Stimulated activated CD8-positive, alpha-beta memory T cell treated with anti-CD3 and anti-CD28 coated beads, Interleukin-15, amount 100 ng/mL, for 48 hours (primary cell): ENCODE measurements around the gene ZCCHC10.
"Not testable (repeated sequence)": the region's sequence is repeated elsewhere in the genome, so short reads cannot be mapped to it uniquely, and the experiment has no call there.

Experiments used
- DNase-seq, 2 donors: peaks; one replicate each; pipeline ENCODE4 v3.0.0-alpha.2; 2020; ENCODE audit warnings: low read depth in 2 of 2

ZCCHC10 gene

DNA sequence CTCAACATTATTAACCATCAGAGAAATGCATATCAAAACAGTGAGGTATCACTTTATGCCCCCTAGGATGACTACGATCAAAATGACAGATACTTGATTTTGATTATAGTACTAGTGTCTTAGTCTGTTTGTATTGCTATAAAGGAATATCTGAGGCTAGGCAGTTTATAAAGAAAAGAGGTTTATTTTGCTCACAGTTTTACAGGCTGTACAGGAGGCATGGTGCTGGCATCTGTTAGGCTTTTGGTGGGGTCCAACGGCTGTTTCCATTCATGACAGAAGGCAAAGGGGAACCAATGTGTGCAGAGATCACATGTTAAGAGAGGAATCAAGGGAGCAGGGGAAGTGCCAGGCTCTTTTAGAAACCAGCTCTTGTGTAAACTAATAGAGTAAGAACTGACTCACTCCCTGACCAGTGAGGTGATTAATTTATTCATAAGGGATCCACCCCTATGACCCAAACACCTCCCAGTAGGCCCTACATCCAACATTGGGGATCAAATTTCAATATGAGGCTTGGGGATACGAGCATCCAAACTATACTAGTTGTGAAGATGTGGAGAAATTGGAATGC, 46.9 kb downstream of the ZCCHC10 start:
- no peak for DNase-seq

DNA sequence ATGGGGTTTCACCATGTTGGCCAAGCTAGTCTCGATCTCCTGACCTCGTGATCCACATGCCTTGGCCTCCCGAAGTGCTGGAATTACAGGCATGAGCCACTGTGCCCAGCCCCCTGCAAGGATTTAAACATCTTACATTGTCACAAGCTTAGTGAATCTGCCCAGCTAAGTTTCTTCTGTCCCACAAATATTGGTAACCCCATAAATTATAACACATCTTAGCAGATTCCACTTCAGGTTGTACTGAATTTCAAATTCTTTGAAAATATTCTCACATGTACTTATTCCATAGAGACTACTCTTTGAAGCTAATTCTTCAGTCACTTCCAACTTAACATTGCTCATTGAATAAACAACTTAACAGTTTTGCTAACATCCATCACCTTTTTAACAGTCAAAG, 49.5 kb downstream of the ZCCHC10 start:
- DNase-seq = no peak

DNA sequence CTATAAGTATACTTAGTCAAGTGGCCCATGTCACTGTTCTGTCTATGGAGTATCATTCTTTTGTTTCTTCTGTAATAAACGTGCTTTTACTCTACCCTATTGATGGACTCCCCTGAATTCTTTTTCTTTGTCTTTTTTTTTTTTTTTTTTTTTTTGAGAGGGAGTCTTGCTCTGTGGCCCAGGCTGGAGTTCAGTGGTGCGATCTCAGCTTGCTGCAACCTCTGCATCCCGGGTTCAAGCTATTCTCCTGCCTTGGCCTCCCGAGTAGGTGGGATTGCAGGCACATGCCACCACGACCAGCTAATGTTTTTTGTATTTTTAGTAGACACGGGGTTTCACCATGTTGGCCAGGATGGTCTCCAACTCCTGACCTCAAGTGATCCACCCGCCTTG, 53.9 kb downstream of the ZCCHC10 start:
- DNase-seq = not testable (repeated sequence)

DNA sequence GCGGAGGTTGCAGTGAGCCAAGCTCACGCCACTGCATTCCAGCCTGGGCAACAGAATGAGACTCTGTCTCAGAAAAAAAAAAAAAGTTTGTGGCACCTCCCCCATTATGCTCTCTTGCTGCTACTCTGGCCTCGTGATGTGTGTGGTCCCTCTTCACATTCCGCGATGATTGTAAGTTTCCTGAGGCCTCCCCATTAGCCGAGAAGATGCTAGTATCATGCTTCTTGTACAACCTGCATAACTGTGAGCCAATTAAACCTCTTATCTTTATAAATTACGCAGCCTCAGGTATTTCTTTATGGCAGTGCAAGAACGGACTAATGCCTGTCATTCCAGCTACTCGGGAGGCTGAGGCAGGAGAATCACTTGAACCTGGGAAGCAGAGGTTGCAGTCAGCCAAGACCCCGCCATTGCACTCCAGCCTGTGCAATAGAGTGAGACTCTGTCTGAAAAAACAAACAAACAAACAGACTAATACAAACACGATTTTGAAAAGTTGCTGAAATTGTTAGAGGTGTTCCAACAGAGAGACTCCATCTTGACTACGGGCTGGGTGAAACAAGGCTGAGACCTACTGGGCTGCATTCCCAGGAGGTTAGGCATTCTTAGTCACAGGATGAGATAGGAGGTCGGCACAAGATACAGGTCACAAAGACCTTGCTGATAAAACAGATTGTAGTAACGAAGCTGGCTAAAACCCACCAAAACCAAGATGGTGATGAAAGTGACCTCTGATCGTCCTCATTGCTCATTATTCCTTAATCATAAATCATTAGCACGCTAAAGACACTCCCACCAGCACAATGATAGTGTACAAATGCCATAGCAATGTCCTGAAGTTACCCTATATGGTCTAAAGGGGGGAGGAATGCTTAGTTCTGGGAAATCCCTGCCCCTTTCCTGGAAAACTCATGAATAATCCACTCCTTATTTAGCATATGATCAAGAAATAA, 54.6 kb downstream of the ZCCHC10 start:
- DNase-seq = no peak

DNA sequence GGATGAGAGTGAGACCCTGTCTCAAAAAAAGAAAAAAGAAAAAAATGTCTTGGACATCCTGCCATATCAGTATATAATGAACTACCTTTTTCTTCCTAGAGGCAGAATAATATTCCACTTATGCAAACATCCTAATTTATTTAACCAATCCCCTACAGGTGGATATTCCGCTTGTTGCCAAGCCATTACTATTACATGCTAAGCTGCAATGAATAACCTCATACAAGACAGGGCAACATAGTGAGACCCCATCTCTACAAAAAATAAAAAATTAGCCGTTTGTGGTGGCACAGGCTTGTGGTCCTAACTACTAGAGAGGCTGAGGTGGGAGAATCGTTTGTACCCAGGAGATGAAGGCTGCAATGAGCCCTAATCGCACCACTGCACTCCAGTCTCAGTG, 61.2 kb downstream of the ZCCHC10 start:
- no peak for DNase-seq

DNA sequence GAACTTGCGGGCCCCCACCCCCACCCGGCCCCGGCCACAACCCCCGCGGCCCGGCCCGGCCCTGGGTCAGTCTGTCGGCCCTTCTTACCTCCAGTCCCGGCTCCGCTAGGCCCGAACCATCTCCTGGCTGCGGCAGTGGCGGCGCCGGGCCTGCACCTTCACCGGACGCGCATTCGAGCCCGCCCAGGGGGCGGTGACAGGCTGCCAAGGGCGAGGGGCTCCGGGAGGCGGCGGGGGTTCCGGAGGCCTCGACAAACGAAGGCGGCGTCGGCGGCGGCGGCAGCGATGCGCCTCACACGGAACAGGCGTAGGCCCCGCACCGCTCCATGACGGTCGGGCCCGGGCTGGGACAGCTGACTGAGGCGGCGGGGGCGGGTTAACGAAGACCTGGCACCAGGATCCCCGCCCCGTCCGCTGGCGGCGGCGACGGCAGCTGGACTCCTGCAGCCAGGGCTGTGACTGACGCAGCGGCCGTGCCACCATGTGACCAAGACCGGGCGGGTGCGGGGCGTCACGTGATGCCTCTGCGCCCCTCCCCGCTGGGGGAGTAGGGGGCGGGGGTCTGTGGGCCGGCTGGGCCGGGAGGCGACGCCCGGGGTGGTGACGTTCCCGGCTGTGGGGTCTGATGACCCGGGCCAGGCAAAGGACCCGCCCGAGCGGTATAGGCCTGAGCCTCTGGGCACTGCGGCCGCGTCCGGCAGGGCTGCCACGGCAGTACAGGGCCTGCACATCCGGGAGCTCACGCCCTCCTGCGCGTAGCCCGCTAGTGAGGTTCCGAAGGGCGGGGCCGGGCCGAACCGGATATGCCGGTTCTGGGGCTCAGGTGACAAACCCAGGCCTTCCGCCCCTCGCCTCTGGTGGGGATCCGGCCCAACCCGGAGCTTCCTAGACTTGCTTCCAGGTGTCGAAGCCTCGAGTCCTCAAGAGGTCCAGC, 62.9 kb downstream of the ZCCHC10 start, which contains the start of gene AFF4:
Gene AFF4 (minus strand): TSS at position 464 of the 934 bp plus-strand sequence. CDS start 26,445 bp downstream, outside the sequence.
- peak; percentile 87 to 88 for DNase-seq

DNA sequence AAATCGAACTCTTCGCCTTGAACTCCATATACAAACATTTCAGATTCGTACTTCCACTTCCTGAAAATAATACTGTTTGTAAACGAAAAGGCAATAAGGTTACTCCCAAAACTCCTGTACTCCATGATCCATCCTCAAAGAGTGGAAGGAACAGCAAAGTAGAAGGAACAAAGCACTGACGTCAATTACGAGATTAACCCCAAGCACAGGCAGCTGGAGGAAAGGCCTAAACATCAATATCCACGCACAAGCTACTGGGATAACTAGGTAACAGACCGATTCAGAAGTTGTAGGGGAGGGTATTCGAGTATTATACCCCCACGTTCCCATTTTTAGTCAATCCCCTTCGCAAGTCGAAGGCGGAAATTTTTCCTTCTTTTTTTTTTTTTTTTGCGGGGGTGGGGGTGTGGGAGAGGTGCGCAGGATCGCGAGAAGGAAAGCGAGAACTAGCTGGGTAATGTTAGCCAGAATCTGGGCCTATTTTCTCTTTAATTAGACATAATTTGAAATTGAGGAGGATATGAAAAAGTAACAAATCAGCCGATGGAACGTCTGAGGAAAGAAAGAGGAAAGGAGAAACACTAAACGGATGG, 63.8 kb downstream of the ZCCHC10 start:
- DNase-seq = no peak

DNA sequence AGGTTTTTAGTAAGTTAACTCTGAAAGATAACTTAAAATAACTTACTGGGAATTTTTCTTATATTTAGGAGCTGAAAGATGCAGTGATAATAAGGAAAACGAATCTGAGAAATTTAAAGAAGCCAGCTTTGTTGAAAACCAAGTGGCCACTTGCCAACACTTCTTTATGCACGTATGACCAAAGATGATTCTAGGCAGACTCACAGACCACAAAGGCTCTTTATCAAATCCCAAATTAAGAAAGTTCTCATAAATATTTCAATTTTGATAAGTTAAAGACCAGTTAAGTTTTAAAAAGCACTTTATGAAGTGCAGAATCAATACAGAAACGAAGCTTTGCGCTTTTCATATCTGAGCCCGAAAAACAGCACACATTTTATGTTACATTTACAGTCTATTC, 64.5 kb downstream of the ZCCHC10 start:
- no peak for DNase-seq

DNA sequence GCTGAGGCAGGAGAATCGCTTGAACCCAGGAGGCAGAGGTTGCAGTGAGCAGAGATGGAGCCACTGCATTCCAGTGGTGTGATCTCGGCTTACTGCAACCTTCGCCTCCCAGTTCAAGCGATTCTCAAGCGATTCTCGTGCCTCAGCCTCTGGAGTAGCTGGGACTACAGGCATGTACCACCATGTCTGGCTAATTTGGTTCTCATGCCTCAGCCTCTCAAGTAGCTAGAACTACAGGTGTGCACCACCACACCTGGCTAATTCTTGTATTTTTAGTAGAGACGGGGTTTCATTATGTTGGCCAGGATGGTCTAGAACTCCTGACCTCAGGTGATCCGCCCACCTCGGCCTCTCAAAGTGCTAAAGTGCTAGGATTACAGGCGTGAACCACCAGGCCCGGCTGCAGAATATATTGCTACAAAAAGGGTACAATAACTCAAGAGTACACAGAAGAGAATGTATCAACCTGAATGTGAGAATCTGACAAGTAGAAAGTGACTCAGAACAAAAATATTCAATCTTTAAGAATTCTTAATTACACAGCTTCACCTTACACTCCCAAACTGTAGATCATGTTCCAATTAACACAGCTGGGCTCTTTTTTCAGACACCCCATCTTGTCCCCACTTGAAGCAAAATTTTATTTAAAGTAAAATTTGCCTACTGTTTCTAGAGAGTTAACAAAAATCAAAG, 65.1 kb downstream of the ZCCHC10 start:
- DNase-seq = not testable (repeated sequence)

DNA sequence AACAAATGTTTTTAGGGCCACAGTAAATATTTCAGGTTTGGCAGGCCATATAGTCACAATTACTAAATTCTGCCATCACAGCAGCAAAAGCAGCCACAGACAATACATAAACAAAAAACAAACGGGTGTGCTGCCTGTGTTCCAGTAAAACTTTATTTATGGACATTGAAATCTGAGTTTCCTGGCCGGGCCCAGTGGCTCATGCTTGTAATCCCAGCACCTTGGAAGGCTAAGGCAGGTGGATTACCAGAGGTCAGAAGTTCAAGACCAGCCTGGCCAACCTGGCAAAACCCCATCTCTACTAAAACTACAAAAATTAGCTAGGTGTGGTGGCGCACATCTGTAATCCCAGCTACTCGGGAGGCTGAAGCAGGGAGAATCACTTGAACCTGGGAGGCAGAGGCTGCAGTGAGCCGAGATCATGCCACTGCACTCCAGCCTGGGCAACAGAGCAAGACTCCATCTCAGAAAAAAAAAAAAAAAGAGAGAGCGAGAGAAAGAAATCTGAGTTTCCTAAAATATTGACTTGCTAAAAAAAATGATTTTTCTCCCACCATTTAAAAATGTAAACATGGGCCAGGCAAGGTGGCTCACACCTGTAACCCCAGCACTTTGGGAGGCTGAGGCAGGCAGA, 70.1 kb downstream of the ZCCHC10 start:
- DNase-seq = not testable (repeated sequence)

DNA sequence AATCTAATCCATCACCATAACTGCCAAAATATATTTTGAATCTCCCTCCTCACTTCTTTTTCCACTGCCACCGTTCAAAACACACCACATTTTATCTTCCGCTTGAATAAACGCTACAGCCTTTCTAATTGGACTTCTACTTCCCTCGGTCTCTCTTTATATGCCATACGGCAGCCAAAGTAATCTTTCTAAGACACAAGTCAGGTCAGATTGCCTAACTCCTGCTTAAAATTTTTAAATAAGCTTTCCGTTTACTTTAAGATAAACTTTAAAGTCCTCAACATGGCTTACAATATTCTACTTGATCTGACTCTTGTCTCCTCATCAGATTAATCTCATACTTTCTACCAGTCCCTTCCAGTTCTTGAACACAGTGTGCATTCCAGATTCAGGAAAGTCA, 72.6 kb downstream of the ZCCHC10 start:
- DNase-seq = no peak

DNA sequence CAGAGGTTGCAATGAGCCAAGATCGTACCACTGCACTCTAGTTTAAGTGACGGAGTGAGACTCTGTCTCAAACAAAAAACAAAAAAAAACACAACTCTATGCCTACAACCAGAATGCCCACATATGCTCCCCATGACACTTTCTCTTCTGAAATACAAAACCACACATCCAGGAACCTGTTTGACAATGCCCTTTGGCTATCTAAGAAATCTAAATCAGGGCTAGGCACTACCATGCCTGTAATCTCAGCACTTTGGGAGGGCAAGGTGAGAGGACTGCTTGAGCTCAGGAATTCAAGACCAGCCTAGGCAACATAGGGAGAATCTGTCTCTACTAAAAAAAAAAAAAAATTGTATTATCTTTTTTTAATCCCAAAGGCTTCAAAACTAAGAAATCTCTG, 73.5 kb downstream of the ZCCHC10 start:
- no peak for DNase-seq

DNA sequence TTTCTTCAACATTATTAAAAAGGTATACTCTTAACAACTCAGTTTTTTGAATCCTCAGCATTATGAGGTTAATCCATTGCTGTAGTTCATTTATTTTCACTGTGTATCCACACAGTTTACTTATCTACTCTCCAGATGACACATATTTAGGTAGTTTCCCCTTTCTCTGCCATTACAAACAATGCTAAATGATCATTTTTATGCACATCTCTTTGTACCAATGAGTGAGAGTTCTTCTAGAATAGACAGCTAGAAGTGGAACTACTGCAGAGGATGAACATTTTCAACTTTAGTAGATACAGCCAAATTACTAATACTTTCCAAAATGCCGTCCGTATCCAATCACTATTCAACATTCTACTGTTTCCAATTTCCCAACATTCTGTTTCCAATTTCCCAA, 74.5 kb downstream of the ZCCHC10 start:
- no peak for DNase-seq

DNA sequence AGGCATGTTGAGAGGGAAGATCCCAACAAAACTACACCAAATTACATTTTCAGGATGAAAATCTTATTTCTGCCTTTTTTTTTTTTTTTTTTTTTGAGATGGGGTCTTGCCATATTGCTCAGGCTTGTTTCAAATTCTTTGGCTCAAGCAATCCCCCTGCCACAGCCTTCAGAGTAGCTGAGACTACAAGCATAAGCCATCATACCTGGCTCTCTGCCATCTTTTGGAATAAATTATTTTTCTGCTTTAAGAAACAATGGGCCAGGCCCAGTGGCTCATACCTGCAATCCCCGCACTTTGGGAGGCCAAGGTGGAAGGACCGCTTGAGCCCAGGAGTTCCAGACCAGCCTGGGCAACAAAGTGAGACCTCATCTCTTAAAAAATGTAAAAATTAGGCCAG, 77.2 kb downstream of the ZCCHC10 start:
- no peak for DNase-seq

DNA sequence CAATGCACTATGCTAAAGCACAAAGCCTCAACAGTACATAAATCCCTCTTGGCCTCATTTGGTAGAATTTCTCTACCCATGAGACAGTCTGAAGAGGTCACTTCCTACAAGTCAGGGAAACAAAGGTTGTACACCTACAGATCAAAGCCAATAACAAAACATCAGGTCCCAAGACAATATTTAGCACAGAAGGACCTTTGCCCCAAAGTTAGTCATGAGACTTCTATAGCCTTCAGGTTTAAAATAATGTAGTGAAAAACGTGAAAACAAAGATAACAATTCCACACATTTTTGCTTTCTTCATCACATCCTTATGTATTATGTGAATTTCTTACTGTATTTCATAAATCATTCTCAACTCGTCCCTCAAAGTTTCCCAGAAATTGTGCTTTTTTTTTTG, 78.7 kb downstream of the ZCCHC10 start:
- no peak for DNase-seq
